Measurements from ENCODE around the gene UBE2L5.
"Not testable (repeated sequence)": the region's sequence is repeated elsewhere in the genome, so short reads cannot be mapped to it uniquely, and the experiment has no call there.

DNA sequence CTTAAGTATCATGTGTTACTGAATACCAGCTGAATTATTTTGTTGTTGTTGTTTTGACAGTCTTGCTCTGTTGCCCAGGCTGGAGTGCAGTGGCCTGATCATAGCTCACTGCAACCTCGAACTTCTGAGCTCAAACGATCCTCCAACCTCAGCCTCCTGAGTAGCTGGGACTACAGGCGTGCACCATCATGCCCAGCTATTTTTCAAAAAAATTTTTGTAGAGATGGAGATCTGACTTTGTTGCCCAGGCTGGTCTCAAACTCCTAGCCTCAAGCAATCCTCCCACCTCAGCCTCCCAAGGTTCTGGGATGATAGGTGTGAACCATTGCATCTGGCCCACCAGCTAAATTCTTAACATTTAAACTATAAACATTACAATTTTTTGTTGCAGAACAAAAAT, 21.2 kb downstream of the UBE2L5 start:
- TF ChIP-seq, protein P1, sequence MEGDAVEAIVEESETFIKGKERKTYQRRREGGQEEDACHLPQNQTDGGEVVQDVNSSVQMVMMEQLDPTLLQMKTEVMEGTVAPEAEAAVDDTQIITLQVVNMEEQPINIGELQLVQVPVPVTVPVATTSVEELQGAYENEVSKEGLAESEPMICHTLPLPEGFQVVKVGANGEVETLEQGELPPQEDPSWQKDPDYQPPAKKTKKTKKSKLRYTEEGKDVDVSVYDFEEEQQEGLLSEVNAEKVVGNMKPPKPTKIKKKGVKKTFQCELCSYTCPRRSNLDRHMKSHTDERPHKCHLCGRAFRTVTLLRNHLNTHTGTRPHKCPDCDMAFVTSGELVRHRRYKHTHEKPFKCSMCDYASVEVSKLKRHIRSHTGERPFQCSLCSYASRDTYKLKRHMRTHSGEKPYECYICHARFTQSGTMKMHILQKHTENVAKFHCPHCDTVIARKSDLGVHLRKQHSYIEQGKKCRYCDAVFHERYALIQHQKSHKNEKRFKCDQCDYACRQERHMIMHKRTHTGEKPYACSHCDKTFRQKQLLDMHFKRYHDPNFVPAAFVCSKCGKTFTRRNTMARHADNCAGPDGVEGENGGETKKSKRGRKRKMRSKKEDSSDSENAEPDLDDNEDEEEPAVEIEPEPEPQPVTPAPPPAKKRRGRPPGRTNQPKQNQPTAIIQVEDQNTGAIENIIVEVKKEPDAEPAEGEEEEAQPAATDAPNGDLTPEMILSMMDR (tag by site-specific recombination; IDR thresholded peaks at IDR 0.05): not testable (repeated sequence)
- not testable (repeated sequence) for TF ChIP-seq ZNF629 (tag by site-specific recombination; IDR thresholded peaks at IDR 0.05); ZNF239 (tag by site-specific recombination; IDR thresholded peaks at IDR 0.05); ZNF174 (tag by site-specific recombination; IDR thresholded peaks at IDR 0.05); ZNF24 (tag by site-specific recombination; IDR thresholded peaks at IDR 0.05); ZBTB48 (tag by site-specific recombination; IDR thresholded peaks at IDR 0.05); ZNF274 (IDR thresholded peaks at IDR 0.05; ENCODE audit: low read length); ZNF274 (tag by site-specific recombination; IDR thresholded peaks at IDR 0.05; ENCODE audit: borderline replicate concordance); ZNF302 (tag by site-specific recombination; IDR thresholded peaks at IDR 0.05; ENCODE audit: low read depth); ZNF677 (tag by site-specific recombination; IDR thresholded peaks at IDR 0.05); ZNF830 (tag by site-specific recombination; IDR thresholded peaks at IDR 0.05; ENCODE audit: low read depth); ZNF596 (tag by site-specific recombination; IDR thresholded peaks at IDR 0.05)
- TF ChIP-seq, protein P2, sequence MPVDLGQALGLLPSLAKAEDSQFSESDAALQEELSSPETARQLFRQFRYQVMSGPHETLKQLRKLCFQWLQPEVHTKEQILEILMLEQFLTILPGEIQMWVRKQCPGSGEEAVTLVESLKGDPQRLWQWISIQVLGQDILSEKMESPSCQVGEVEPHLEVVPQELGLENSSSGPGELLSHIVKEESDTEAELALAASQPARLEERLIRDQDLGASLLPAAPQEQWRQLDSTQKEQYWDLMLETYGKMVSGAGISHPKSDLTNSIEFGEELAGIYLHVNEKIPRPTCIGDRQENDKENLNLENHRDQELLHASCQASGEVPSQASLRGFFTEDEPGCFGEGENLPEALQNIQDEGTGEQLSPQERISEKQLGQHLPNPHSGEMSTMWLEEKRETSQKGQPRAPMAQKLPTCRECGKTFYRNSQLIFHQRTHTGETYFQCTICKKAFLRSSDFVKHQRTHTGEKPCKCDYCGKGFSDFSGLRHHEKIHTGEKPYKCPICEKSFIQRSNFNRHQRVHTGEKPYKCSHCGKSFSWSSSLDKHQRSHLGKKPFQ (tag by site-specific recombination; IDR thresholded peaks at IDR 0.05): not testable (repeated sequence)
- TF ChIP-seq, protein P3, sequence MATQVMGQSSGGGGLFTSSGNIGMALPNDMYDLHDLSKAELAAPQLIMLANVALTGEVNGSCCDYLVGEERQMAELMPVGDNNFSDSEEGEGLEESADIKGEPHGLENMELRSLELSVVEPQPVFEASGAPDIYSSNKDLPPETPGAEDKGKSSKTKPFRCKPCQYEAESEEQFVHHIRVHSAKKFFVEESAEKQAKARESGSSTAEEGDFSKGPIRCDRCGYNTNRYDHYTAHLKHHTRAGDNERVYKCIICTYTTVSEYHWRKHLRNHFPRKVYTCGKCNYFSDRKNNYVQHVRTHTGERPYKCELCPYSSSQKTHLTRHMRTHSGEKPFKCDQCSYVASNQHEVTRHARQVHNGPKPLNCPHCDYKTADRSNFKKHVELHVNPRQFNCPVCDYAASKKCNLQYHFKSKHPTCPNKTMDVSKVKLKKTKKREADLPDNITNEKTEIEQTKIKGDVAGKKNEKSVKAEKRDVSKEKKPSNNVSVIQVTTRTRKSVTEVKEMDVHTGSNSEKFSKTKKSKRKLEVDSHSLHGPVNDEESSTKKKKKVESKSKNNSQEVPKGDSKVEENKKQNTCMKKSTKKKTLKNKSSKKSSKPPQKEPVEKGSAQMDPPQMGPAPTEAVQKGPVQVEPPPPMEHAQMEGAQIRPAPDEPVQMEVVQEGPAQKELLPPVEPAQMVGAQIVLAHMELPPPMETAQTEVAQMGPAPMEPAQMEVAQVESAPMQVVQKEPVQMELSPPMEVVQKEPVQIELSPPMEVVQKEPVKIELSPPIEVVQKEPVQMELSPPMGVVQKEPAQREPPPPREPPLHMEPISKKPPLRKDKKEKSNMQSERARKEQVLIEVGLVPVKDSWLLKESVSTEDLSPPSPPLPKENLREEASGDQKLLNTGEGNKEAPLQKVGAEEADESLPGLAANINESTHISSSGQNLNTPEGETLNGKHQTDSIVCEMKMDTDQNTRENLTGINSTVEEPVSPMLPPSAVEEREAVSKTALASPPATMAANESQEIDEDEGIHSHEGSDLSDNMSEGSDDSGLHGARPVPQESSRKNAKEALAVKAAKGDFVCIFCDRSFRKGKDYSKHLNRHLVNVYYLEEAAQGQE (tag by site-specific recombination; IDR thresholded peaks at IDR 0.05): not testable (repeated sequence)
